Neural cell (in vitro differentiated cells): Measurements from ENCODE around the gene FOXI1. TPM values are rescaled to one million over a fixed set of nuclear protein-coding genes. Genes with fewer than 3 reads are reported as not detected.

ENCODE experiments used
- H2AFZ ChIP-seq: fragments of 200-600, 300-800 bp; sonication (generic), shearing (Covaris generic); 2 replicates; pipeline ENCODE4 v1.6.0; 2014; ENCODE audit warnings: low read depth, mild to moderate bottlenecking, antibody characterized with exemption, low read length, moderate library complexity
- H3F3A ChIP-seq: fragments of 200-600 bp; shearing (Covaris generic); 2 replicates; pipeline ENCODE4 v1.6.1; 2016; ENCODE audit warnings: mild to moderate bottlenecking, moderate library complexity, mixed read lengths, antibody characterized with exemption, low read length; ENCODE audit not compliant: insufficient read depth, poor library complexity, severe bottlenecking
- H3K27ac ChIP-seq: fragments of 200-600, 300-800 bp; sonication (generic), shearing (Covaris generic); 2 replicates; pipeline ENCODE4 v1.5.1; 2014; ENCODE audit warnings: mild to moderate bottlenecking, low read length, moderate library complexity
- H3K27me3 ChIP-seq: fragments of 300-800, 200-600 bp; sonication (generic), shearing (Covaris generic); 2 replicates; pipeline ENCODE4 v1.6.0; 2014; ENCODE audit warnings: mild to moderate bottlenecking, low read depth, low read length, moderate library complexity; ENCODE audit not compliant: insufficient read depth
- H3K36me3 ChIP-seq: fragments of 300-800, 200-600 bp; sonication (generic), shearing (Covaris generic); 2 replicates; pipeline ENCODE4 v1.5.1; 2014; ENCODE audit warnings: mild to moderate bottlenecking, antibody characterized with exemption, low read length, moderate library complexity; ENCODE audit not compliant: insufficient read depth
- H3K4me2 ChIP-seq: fragments of 300-800, 200-600 bp; sonication (generic), shearing (Covaris generic); 2 replicates; pipeline ENCODE4 v1.6.0; 2014; ENCODE audit warnings: mild to moderate bottlenecking, low read length
- H3K4me3 ChIP-seq: fragments of 300-800, 200-600 bp; sonication (generic), shearing (Covaris generic); 2 replicates; pipeline ENCODE4 v1.5.1; 2014; ENCODE audit warnings: mild to moderate bottlenecking, low read length, moderate library complexity
- H3K79me2 ChIP-seq: fragments of 200-600 bp; shearing (Covaris generic); replicated peaks from 2 replicates; pipeline ENCODE4 v1.6.0; 2014; ENCODE audit warnings: mild to moderate bottlenecking, low read length, moderate library complexity; ENCODE audit not compliant: insufficient read depth
- H3K9ac ChIP-seq: fragments of 300-800, 200-600 bp; sonication (generic), shearing (Covaris generic); 2 replicates; pipeline ENCODE4 v1.6.1; 2016; ENCODE audit warnings: mild to moderate bottlenecking, low read length, mixed read lengths
- H3K9me2 ChIP-seq: fragments of 200-600 bp; shearing (Covaris generic); 2 replicates; pipeline ENCODE4 v1.6.1; 2016; ENCODE audit warnings: mild to moderate bottlenecking, low read length, mixed read lengths; ENCODE audit not compliant: insufficient read depth
- H3K9me3 ChIP-seq: fragments of 200-600, 300-800 bp; sonication (generic), shearing (Covaris generic); 2 replicates; pipeline ENCODE4 v1.6.1; 2016; ENCODE audit warnings: mild to moderate bottlenecking, mixed run types, low read length, moderate library complexity, mixed read lengths
- H4K20me1 ChIP-seq: fragments of 200-600 bp; shearing (Covaris generic); 2 replicates; pipeline ENCODE4 v1.6.1; 2016; ENCODE audit warnings: mild to moderate bottlenecking, mixed run types; ENCODE audit not compliant: insufficient read depth
- CTCF ChIP-seq: fragments of 450-650 bp; IDR thresholded peaks from 2 replicates; pipeline ENCODE4 v1.5.1; 2014; ENCODE audit warnings: antibody characterized with exemption, mild to moderate bottlenecking, moderate library complexity; ENCODE audit not compliant: poor library complexity, severe bottlenecking
- EP300 ChIP-seq: fragments of 450-650 bp; conservative IDR thresholded peaks from 2 replicates; pipeline ENCODE4 v1.6.1; 2014; ENCODE audit warnings: antibody characterized with exemption, mild to moderate bottlenecking, moderate library complexity; ENCODE audit not compliant: poor library complexity, severe bottlenecking
- EZH2 ChIP-seq: fragments of 200-600, 300-800 bp; shearing (Covaris generic), sonication (generic); IDR thresholded peaks from 2 replicates; pipeline ENCODE4 v1.6.1; 2014; ENCODE audit warnings: antibody characterized with exemption, low read length, borderline replicate concordance, mild to moderate bottlenecking; ENCODE audit not compliant: insufficient read depth, poor library complexity, severe bottlenecking
- MXI1 ChIP-seq: fragments of 450-650 bp; conservative IDR thresholded peaks from 2 replicates; pipeline ENCODE4 v1.6.1; 2014; ENCODE audit warnings: antibody characterized with exemption, mild to moderate bottlenecking; ENCODE audit not compliant: poor library complexity, severe bottlenecking
- POLR2AphosphoS5 ChIP-seq: IDR thresholded peaks from 2 replicates; pipeline ENCODE4 v1.6.1; 2012
- RAD21 ChIP-seq: fragments of 450-650 bp; conservative IDR thresholded peaks from 2 replicates; pipeline ENCODE4 v1.6.1; 2014; ENCODE audit warnings: antibody characterized with exemption, mild to moderate bottlenecking, moderate library complexity
- REST ChIP-seq: IDR thresholded peaks from 2 replicates; pipeline ENCODE4 v1.6.1; 2012; ENCODE audit warnings: borderline replicate concordance
- SMC3 ChIP-seq: fragments of 450-650 bp; conservative IDR thresholded peaks from 2 replicates; pipeline ENCODE4 v1.6.1; 2014; ENCODE audit warnings: antibody characterized with exemption, mild to moderate bottlenecking, moderate library complexity; ENCODE audit not compliant: poor library complexity
- TAF1 ChIP-seq: IDR thresholded peaks from 2 replicates; pipeline ENCODE4 v1.6.1; 2012; ENCODE audit warnings: low read depth
- polyA plus RNA-seq: library from polyadenylated mRNA; depleted of rRNA; stranded (reverse); fragments of >200 nt; gene quantifications from 2 replicates; pipeline ENCODE4 v1.2.3, GENCODE V29; 2014

Gene FOXI1
- polyA plus RNA-seq, 1 donor from 2014 or later, result not detected

- H3K79me2 ChIP-seq, result no peaks in the 10 kb centered on the region
- H3K27ac ChIP-seq, result no peak overlapping the region
- no peak for TF ChIP-seq EP300
- TF ChIP-seq SMC3, result no peak
- TF ChIP-seq MXI1, result no peak
- TF ChIP-seq POLR2AphosphoS5, result no peak
- TF ChIP-seq TAF1, result no peak
- TF ChIP-seq RAD21, result no peak
- TF ChIP-seq REST, result no peak
- no peaks in the 10 kb centered on the region for H3K9me3 ChIP-seq
- no peaks in the 10 kb centered on the region for H3K27me3 ChIP-seq
- no peaks in the 10 kb centered on the region for H4K20me1 ChIP-seq
- H3K9ac ChIP-seq, result no peak overlapping the region
- H3K36me3 ChIP-seq, result no peaks in the 10 kb centered on the region
- no peaks in the 10 kb centered on the region for H3F3A ChIP-seq
- H3K4me2 ChIP-seq, result no peak overlapping the region
- H2AFZ ChIP-seq, result no peak overlapping the region
- H3K4me3 ChIP-seq, result no peak overlapping the region
- no peaks in the 10 kb centered on the region for H3K9me2 ChIP-seq
Observed at GRCh38 chr5:170147051-170147752, 41.5 kb downstream of the FOXI1 start.

- H3K9me2 ChIP-seq, result no peaks in the 10 kb centered on the region
- H3K9ac ChIP-seq, result no peak overlapping the region
- H2AFZ ChIP-seq, result no peak overlapping the region
- no peaks in the 10 kb centered on the region for H3K79me2 ChIP-seq
- H3K27me3 ChIP-seq, result no peaks in the 10 kb centered on the region
- no peak overlapping the region for H3K27ac ChIP-seq
- no peaks in the 10 kb centered on the region for H4K20me1 ChIP-seq
- no peak for TF ChIP-seq RAD21
- no peak for TF ChIP-seq CTCF
- TF ChIP-seq POLR2AphosphoS5, result no peak
- no peak for TF ChIP-seq EZH2
- no peak for TF ChIP-seq MXI1
- no peak for TF ChIP-seq SMC3
- TF ChIP-seq EP300, result no peak
- H3K4me2 ChIP-seq, result no peak overlapping the region
- no peaks in the 10 kb centered on the region for H3K9me3 ChIP-seq
- no peaks in the 10 kb centered on the region for H3K36me3 ChIP-seq
- H3K4me3 ChIP-seq, result no peak overlapping the region
- H3F3A ChIP-seq, result no peaks in the 10 kb centered on the region
Observed at GRCh38 chr5:170147753-170148264, 42.1 kb downstream of the FOXI1 start.
